Hematopoietic multipotent progenitor cell treated with erythropoietin and hydrocortisone succinate and interleukin-3 and kit ligand, for 4 days (in vitro differentiated cells): Measurements from ENCODE around the gene NKX1-2.

Source experiments
- DNase-seq: peaks from one replicate; pipeline ENCODE4 v3.0.0-alpha.2; 2015

NKX1-2 gene

DNA sequence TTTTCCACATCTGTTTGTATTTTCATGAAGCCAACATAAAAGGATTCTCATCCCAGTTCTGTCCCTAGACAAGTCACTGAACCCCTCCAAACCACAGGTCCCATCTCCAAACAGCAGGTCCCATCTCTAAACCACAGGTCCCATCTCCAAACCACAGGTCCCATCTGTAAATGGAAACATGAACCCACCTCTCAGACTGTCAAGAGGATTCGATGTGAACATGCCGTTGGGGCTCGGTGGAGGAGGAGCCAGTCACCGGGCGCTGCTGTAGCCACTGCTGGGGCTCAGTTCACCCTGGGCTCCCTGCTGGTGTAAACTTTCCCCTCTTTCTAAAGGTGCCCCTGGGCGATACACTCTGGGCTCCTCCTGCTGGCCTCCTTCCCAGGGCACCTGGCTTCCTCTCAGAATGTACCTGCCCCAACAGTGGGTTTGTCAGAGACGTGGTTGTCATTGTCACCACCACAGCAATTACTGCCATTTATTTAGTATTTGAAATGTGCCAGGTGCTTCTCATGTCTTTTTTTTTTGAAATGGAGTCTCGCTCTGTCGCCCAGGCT is 24.8 kb upstream of the NKX1-2 start:
- DNase-seq: peak; percentile 35

DNA sequence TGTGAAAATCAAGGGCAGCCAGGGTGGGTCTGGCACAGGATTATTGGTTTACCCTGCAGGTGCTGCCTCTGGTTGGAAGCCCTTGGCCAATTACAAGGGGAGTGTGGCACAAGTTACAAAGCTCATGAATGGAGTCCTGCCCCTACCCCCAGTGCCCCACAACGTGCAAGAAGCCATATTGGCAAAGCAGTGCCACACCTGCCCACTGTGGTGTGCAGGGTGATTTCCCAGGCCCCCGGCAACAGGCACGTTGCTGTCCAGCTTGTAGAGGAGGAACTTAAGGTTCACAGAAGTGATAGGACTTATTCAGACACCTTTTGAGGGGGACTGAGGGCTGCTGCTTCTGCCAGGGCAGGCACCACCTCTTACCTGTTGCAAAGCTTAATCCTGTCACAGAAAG is 23.2 kb upstream of the NKX1-2 start:
- no peak for DNase-seq

DNA sequence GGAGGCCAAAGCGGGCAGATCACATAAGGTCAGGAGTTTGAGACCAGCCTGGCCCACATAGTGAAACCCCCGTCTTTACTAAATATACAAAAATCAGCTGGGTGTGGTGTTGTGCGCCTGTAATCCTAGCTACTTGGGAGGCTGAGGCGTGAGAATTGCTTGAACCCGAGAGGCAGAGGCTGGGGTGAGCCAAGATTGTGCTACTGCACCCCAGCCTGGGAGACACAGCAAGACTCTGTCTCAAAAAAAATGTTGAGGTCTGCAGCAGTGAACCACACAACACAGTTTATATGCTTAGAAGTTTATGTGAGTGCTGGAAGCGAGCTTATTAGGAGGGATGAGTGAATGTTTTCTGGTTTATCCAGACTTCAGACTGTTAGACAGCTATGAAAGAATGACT is 22.2 kb upstream of the NKX1-2 start:
- DNase-seq: no peak

DNA sequence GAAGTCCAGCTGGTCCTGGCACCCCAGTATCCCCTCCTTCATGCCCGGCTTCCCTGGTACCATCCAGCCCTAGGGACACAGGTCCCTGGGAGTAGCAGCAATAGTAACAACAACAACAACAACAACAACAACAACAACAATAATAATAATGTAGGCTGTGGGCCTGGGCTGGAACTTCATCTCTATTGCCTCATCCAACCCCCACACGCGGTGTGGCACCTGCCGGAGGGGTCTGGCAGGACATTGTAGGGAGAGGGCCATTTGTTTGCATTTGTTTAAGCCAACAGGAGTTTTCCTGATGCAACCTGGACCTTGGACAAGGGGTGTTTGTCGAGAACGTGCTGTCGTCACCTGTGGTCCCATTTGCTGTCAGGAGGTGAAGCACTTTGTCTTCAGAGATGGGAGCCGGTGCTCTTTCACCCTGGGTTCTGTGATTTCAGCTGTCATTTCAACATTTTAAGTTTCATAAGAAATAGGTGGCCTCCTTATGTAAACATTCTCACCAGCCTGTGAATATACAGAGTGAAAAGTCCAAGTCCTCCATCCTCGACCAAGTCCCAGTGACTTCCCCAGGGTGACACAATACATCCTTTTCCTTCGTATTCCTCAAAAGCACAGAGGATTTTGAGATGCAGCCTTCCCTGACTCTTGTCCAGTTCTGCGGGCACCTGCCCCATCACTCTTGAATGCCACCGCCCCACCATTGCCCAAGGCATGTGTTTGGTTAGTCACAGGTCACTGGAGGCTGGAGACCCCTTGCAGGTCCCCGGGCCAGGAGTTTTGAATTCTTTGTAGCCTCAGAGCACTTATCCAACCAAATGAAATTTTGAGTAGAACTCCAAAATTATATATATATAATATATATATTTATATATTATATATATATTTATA is 21.0 kb upstream of the NKX1-2 start:
- no peak for DNase-seq

DNA sequence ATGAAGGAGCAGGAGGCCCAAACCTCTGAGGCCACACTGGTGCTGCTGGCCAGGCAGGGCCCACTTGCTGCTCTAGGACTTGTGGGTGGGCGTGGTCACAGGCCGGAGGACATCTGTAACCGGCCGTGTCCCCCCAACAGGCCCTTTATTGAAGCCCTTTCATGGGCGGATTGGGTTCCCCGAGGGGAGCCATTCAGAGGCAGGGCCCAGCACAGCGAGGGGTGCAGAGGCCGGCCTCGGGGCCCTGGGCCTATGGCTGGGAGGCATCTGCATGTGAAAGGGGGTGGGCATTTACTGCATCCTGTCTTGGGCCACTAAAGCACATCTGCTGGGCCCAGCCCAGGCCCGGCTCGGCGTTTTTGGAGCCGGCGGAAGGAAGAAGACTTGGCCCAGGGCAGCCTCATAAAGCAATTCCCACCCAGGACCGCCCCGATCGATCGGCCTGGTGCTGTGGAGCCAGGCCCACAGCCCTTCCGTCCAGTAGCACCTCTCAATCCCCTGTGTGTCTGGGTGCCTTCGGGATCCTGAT is 20.2 kb upstream of the NKX1-2 start:
- DNase-seq: no peak

DNA sequence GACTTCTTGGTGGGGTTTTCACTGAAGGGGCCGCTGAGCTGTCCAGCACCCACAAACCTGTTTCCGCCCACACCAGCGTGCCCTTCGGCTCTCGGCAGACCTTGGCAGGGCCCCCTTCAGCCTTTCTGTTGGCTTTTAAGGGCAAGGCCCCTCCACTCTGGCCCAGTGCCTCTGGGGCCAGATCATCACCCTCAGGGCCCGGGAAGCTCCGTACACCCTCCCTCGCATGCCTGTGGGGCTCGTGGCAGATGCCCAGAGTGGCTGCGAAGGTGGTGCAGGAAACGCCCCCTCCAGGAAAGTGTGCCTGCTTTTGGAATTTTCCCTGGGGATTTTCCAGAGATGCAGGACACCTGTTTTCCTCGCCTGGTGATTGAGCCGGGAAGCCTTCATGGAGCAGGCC is 18.8 kb upstream of the NKX1-2 start:
- no peak for DNase-seq

DNA sequence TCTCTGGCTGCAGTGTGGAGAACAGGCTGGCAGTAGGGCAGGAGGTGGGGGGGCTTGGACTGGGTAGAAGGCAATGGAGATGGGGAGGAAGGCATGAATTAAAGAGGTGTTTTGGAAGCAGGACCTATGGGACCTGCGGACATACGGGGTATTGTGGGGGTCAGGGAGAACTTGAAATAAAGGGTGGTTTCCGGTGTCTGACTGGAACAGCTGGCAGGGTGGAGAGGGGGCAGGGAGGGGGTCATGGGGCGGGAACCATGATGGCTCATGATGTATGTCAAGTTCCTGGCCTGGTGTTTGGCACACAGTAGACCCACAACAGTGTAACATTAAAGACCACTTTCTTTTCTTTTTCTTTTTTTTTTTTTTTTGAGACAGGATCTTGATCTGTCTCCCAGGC is 17.3 kb upstream of the NKX1-2 start:
- no peak for DNase-seq

DNA sequence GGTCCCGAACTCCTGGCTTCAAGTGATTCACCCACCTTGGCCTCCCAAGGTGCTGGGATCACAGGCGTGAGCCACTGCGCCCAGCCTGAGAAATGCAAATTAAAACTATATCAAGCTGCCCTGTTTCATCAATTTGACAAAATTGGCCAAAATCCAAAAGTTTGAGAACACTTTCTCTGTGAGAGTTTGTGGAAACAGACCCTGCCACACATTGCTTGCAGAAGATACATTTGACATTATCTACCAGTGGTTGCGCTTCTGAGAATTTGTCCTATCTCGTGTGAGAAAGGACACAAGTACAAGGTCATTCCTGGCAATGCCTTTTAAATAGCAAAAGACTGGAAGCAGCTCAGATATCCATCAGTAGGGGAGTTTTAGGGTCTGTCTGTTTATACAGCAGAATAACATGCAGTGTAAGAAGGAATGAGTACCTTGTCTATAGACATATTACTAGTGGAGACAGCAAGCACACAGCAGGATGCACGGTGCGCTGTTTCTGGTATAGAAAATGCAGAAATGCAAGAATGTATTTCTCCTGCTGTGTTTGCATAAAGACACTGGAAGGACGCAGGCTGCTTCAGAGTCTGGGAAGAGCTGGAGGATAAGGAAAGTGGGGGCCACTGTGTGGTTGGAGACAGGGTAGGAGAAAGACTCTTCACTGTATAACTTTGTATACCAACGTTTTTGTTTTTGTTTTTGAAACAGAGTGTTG is 16.1 kb upstream of the NKX1-2 start:
- DNase-seq: peak; percentile 62

DNA sequence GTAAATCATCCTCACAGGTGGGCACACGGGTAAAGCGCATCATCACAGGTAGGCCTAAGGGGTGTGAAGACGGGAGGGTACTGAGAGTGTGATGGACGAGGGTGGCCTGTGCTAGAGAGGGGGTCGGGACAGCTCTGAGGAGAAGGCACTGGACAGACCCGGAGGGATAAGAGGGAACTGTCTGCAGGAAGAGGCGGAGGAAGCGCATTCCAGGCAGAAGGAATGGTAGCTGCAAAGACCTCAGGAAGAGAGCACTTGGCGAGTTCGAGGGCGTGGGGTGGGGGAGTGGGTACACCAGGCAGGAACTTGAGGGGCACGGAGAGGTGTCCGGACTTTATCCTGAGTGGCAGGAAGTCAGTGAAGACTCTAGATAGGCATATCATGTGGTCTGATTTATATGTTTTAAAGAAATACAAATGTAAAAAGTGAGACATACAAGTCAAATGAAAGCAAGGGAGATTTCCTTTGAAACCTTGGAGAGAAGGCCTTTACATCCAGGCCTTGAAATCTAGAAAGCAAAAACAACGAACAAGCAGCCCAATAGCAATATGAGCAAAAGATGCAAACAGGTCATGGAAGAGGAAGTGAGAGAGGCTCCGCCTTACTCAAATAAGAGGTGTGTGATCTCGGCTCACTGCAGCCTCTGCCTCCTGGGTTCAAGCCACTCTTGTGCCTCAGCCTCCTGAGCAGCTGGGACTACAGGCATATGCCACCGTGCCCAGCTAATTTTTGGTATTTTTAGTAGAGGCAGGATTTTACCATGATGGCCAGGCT is 15.4 kb upstream of the NKX1-2 start:
- peak; percentile 66 for DNase-seq

DNA sequence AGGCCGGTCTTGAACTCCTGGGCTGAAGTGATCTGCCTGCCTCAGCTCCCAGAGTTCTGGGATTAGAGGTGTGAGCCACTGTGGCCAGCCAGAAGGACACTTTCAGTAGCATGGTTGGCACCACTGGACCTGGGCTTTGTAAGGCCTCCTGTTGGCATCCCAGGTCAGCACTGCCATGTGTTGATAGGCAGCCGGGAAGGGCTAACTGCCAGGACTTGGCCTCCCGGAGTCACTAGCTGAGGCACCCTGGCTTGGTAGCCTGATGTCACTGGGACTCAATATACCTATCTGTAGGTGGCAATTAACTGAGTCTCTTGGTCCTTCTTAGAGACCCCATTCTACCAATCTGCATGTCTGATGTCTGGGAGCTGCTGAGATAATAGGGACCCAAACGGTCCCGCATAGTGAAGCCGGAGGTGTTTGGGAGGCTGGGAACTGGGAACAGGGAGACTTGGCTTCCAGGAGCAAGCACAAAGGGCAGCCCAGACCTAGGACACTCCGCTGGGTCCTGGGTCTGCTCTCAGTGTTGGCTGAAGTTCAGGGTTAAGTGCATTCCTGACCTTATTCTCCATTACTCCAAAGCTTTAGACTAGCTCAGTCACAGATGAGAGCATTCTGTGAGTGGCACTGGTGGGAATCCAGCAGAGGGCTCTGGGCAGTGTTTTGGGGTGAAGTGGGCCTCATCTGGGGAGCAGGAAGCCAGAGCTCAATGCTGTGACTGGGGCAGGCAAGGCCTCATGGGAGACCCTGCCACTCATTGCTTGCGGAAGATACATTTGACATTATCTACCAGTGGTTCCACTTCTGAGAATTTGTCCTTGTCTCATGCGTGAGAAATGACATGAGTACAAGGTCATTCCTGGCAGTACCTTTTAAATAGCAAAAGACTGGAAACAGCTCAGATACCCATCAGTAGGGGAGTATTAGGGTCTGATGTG is 14.5 kb upstream of the NKX1-2 start:
- peak; percentile 40 for DNase-seq

DNA sequence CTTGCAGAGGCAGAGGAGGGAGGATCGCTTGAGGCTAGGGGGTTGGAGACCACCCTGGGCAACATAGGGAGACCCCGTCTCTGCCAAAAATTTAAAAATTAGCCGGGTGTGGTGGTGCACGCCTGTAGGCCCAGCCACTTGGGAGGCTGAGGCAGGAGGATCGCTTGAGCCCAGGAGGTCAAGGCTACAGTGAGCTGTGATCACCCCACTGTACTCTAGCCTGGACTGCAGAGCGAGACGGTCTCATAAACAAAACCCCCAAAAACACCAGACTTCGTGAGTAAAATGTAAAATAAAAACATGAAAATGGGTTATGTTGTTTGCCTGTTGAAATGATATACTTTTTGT is 12.5 kb upstream of the NKX1-2 start:
- DNase-seq: no peak

DNA sequence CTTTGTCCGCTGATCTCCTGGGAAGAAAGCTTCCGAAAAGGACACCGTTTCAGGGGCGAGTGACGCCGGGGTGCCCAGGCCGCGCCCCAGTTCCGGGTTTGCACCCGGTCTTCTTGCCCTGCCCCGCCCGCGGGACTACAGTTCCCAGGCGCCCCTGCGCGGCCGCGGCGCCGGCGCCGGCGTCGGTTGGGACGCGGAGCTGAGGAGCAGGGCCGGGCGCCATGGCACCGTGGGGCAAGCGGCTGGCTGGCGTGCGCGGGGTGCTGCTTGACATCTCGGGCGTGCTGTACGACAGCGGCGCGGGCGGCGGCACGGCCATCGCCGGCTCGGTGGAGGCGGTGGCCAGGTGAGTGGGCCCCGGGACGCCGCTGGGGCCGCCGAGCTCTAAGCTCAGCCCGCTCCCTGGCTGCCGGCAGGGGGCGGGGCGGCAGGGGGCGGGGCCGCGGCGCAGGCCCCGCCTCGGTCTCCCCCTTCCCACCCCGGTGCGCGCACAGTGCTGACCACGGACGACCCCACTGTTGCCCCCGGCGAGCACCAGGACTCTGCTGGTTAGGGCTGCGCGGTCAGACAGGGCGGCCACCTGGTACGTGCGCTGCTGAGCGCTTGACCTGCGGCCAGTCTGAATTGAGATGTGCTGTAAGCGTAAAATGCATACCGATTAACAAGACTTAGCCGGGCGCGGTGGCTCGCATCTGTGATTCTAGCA is 12.0 kb upstream of the NKX1-2 start, which contains the start of gene LHPP:
TSS of gene LHPP (plus strand) at position 182 of the 706 bp plus-strand sequence. CDS start at position 222, 40 bp downstream.
- DNase-seq: peak; percentile 96

DNA sequence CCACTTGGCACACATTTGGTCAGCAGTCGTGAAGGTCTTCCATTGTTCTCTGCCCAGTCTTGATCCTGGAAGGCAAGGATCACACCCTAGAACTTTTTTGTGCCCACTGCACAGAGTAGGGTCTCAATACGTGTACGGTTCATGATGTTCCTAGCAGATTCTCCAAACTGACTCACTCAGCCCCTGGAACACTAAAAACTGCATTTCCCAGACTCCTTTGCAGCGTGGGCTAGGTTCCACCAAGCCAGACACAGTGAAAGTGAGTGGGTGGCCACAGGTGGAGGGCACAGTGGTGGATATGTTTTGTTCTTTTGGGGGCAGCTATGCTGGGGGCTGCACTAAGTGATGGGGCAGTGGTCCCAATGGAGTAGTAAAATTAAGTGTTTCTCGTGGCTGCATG is 10.3 kb upstream of the NKX1-2 start:
- DNase-seq: no peak

DNA sequence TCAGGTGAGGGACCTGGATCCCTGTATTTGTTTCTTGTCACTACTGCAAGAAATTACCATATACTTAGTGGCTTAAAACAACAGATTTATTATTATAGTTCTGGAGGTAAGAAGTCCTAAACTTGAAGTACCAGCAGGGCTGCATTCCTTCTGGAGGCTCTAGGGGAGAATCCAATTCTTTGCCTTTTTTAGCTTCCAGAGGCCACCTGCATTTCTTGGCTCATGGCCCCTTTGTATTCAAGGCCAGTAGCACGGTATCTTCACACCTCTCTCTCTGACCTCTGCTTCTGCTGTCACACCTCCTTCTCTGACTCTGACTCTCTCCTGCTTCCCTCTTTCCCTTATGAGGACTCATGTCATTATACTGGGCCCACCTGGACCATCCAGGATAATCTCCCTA is 9.6 kb upstream of the NKX1-2 start:
- no peak for DNase-seq

DNA sequence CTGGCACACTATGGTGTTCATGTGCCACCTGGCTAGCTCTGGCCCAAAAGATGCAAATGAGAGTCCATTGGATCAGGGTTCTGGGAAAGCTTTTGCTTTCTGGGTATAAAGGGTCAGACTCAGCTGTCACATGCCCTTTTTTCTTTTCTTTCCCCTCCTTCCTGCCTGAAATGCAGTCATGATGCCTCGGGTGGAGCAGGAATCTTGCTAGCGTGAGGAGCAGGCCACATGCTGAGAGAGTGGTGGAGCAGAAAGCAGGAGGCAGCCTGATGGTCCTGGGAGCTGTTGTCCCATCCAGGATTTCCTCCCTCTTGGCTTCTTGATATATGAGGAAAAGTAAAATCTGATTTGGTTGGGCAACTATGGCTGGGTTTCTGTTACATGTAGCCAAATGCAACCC is 9.1 kb upstream of the NKX1-2 start:
- DNase-seq: no peak

DNA sequence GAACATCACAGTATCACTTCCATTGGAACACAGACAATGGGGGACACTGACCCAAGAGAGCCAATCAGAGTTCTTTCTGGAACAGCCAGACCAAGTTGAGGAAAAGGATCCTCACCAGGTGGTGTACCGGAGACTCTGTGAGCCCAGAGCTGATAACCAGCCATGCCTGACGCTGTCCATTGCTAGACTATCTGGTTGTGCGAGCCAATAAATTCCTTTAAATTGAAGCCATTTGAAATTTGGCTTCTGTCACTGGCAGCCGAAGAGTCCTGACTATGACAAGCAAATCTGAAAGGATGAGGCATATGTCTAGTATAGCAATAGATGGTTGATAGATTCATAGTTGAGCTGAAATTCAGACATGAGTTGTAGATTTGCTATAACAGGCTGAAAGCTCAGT is 8.6 kb upstream of the NKX1-2 start:
- DNase-seq: no peak

DNA sequence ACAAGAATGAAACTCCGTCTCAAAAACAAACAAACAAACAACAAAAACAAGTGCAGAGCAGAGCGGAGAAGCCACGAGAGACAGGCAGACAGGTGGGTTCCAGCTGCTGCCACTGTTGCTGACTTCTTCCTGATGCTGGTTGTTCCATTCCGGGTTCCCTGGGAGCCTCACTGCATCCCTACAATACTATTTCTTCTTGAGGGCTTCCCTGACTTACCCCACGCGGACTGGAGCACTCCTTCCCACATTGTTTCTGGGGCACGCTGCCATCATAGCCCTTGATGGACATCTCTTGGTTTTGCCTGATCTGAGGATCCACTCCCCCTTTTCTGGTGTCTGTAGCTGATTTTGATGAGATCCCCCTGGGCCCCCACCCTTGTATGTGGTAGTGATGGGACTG is 5.6 kb upstream of the NKX1-2 start:
- DNase-seq: no peak

DNA sequence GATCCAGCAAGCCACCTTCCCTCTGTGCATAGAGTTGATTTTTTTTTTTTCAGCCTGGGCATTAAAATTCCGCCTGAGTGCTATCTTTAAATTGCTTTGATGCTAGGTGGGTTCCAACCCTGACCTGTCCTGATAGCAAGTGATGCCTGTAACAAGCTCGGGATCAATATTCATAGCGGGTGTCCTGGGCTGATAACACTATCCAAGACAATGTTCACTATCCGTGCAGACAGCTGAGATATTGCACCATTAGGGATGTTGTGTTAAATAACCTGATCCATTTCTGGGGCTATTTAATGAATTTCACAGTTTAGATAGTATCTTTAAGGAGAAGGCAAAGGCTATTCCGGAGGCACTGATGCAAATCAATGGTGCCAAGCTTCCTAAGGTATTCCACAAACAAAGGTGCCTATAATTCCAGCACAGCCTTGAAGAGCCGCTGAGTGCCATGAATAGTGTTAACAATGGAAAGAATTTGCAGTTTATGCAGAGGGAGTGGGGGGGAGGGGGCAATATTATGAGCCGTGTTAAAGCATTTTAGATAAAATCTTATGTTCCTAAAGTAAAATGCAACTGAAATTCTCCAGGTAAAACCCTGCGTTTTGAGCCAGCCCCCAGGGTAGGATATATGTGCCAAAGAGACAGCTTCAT is 4.2 kb upstream of the NKX1-2 start:
- no peak for DNase-seq

DNA sequence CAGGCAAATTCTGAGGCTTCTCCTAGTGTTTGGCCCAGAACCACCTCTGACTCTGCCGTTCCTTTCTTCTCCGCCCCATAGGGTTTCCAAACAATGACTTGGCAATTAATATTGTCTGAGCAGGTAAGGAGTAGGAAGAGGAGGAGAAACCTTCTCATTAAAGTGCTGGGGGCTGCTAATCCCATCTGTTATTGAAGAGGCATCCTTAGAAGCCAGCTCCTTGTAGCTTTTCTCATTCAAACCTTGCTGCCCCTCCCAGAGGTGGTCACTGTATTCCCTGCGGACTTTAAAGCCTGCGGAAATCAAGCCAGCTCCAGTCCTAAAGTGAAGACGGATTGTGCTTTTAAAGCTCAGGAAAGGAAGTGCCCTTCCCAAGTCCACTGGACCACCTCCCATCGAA is 1.4 kb upstream of the NKX1-2 start:
- no peak for DNase-seq

DNA sequence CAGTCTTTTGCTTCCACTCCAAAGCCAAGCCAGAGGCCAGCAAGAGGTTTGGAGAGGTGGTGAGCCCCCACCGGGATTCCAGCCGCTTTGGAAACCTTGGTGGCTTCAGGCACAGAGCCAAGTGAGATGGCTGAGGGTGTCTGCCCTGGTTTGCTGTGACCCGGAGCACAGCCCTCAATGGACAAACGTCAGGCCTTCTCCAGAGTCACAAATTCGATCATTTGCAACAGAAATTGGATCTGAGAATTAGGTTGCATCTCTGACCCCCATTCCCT is 885 bp upstream of the NKX1-2 start:
- DNase-seq: no peak
